H1 (cell line): Measurements from ENCODE around the gene RELL1. TPM values are rescaled to one million over a fixed set of nuclear protein-coding genes. Genes with fewer than 3 reads are reported as not detected.

Experiments used
- CTCF ChIA-PET: fragments of 300-600 bp; sonication (Branson Sonifier 250); formaldehyde crosslinking; loops from one replicate; lab custom pipeline; 2021; ENCODE audit not compliant: partially characterized antibody; lab: Charles Lee
- POLR2A ChIA-PET: fragments of 300-600 bp; sonication (Branson Sonifier 250); formaldehyde crosslinking; loops from one replicate; lab custom pipeline; 2021; ENCODE audit warnings: inconsistent platforms; ENCODE audit not compliant: partially characterized antibody; lab: Charles Lee
- DNase-seq, 2 experiments: peaks; one replicate each; pipeline versions ENCODE4 v3.0.0 to v3.0.0-alpha.2; 2010 to 2022; ENCODE audit warnings: low spot score in 2 of 2, low read depth in 1 of 2, mixed read lengths in 1 of 2
- FAIRE-seq: peaks from 2 replicates; lab custom pipeline; 2011; peaks lifted over from hg19 to GRCh38; lab: Jason Lieb, UNC
- H2AFZ ChIP-seq: 2 replicates; pipeline ENCODE4 v1.8.1; 2012; ENCODE audit warnings: low read length, inconsistent platforms
- H2AK5ac ChIP-seq: 2 replicates; pipeline ENCODE4 v1.6.1; 2013; ENCODE audit warnings: low read depth, low read length
- H2BK120ac ChIP-seq: replicated peaks from 2 replicates; pipeline ENCODE3; 2013; ENCODE audit warnings: low read depth, low read length, inconsistent platforms
- H2BK12ac ChIP-seq: 2 replicates; pipeline ENCODE4 v1.6.1; 2013; ENCODE audit warnings: low read depth, low read length
- H2BK15ac ChIP-seq: 2 replicates; pipeline ENCODE4 v1.6.1; 2013; ENCODE audit warnings: low read length
- H2BK20ac ChIP-seq: 2 replicates; pipeline ENCODE4 v1.6.1; 2013; ENCODE audit warnings: low read length
- H2BK5ac ChIP-seq: 2 replicates; pipeline ENCODE4 v1.6.1; 2013; ENCODE audit warnings: low read depth, low read length
- H3K14ac ChIP-seq: 2 replicates; pipeline ENCODE4 v1.6.1; 2013; ENCODE audit warnings: inconsistent platforms; ENCODE audit not compliant: insufficient read length
- H3K18ac ChIP-seq: 2 replicates; pipeline ENCODE4 v1.6.1; 2013; ENCODE audit warnings: low read length; ENCODE audit errors: extremely low read depth
- H3K23ac ChIP-seq: 2 replicates; pipeline ENCODE4 v1.6.1; 2013; ENCODE audit warnings: inconsistent platforms; ENCODE audit not compliant: insufficient read length
- H3K23me2 ChIP-seq: 2 replicates; pipeline ENCODE4 v1.6.1; 2013; ENCODE audit warnings: low read depth, low read length
- H3K27ac ChIP-seq: 2 replicates; pipeline ENCODE4 v1.6.1; 2011; ENCODE audit warnings: low read depth, low read length, inconsistent platforms
- H3K27me3 ChIP-seq, 4 experiments: replicated peaks in 1 of 4; 1 replicate in 1 of 4; 2 replicates in 3 of 4; pipeline versions ENCODE4 v1.6.1 to v1.8.1; 2011 to 2013; ENCODE audit warnings: low read length in 3 of 4, mild to moderate bottlenecking in 3 of 4, inconsistent platforms in 2 of 4, mixed read lengths in 2 of 4, moderate library complexity in 1 of 4; ENCODE audit not compliant: control insufficient read depth in 3 of 4, insufficient read depth in 3 of 4; ENCODE audit errors: extremely low read depth in 1 of 4
- H3K36me3 ChIP-seq, 4 experiments: 2 replicates each; pipeline versions ENCODE4 v1.6.1 to v1.8.1; 2011 to 2013; ENCODE audit warnings: mild to moderate bottlenecking in 4 of 4, low read length in 3 of 4, moderate library complexity in 2 of 4, control low read depth in 1 of 4, inconsistent platforms in 1 of 4; ENCODE audit not compliant: insufficient read depth in 4 of 4, control insufficient read depth in 2 of 4
- H3K4ac ChIP-seq: replicated peaks from 2 replicates; pipeline ENCODE3; 2013; ENCODE audit warnings: low read length, low read depth, mixed read lengths, inconsistent platforms; ENCODE audit not compliant: insufficient read length
- H3K4me1 ChIP-seq, 4 experiments: replicated peaks in 1 of 4; 1 replicate in 1 of 4; 2 replicates in 3 of 4; pipeline versions ENCODE4 v1.6.1 to v1.8.1; 2011 to 2013; ENCODE audit warnings: low read length in 3 of 4, inconsistent platforms in 2 of 4, mixed read lengths in 1 of 4; ENCODE audit not compliant: insufficient read depth in 4 of 4, control insufficient read depth in 3 of 4
- H3K4me2 ChIP-seq, 2 experiments: 2 replicates each; pipeline versions ENCODE4 v1.6.1 to v1.8.1; 2011 to 2013; ENCODE audit warnings: low read depth in 2 of 2, low read length in 2 of 2, control low read depth in 1 of 2, inconsistent platforms in 1 of 2, mild to moderate bottlenecking in 1 of 2; ENCODE audit not compliant: insufficient read depth in 1 of 2
- H3K4me3 ChIP-seq, 4 experiments: fragments of 200-600, 300-600 bp in 1 of 4; sonication (generic), shearing (Covaris generic), sonication (Bioruptor Twin) in 1 of 4; 2 replicates each; pipeline versions ENCODE4 v1.5.1 to v1.8.1; 2011 to 2016; ENCODE audit warnings: low read length in 4 of 4, low read depth in 3 of 4, control low read depth in 2 of 4, inconsistent platforms in 2 of 4, mild to moderate bottlenecking in 2 of 4, mixed read lengths in 1 of 4, moderate library complexity in 1 of 4; ENCODE audit not compliant: insufficient read depth in 2 of 4; ENCODE audit errors: extremely low read depth in 1 of 4
- H3K56ac ChIP-seq: replicated peaks from 2 replicates; pipeline ENCODE3; 2013; ENCODE audit warnings: low read depth, mild to moderate bottlenecking, mixed read lengths, low read length, inconsistent platforms; ENCODE audit not compliant: insufficient read length
- H3K79me1 ChIP-seq: 2 replicates; pipeline ENCODE4 v1.6.1; 2013; ENCODE audit warnings: low read depth, low read length, control low read depth
- H3K79me2 ChIP-seq, 2 experiments: 2 replicates each; pipeline versions ENCODE4 v1.6.1 to v1.8.1; 2012 to 2013; ENCODE audit warnings: low read length in 2 of 2, mild to moderate bottlenecking in 2 of 2, inconsistent platforms in 1 of 2; ENCODE audit not compliant: insufficient read depth in 2 of 2, control insufficient read depth in 1 of 2
- H3K9ac ChIP-seq, 4 experiments: replicated peaks in 1 of 4; 1 replicate in 1 of 4; 2 replicates in 3 of 4; pipeline versions ENCODE4 v1.6.1 to v1.8.1; 2011 to 2013; ENCODE audit warnings: low read depth in 3 of 4, low read length in 3 of 4, control low read depth in 2 of 4, mild to moderate bottlenecking in 2 of 4, moderate library complexity in 2 of 4, inconsistent platforms in 1 of 4; ENCODE audit errors: extremely low read depth in 1 of 4
- H3K9me3 ChIP-seq, 2 experiments: 2 replicates each; pipeline versions ENCODE4 v1.6.1 to v1.8.1; 2012 to 2013; ENCODE audit warnings: mild to moderate bottlenecking in 2 of 2, moderate library complexity in 2 of 2, control low read depth in 1 of 2, inconsistent platforms in 1 of 2, low read depth in 1 of 2, low read length in 1 of 2, mixed read lengths in 1 of 2; ENCODE audit not compliant: insufficient read depth in 2 of 2
- H4K20me1 ChIP-seq, 2 experiments: replicated peaks in 1 of 2; 2 replicates each; pipeline versions ENCODE3 to v1.8.1; 2011 to 2013; ENCODE audit warnings: inconsistent platforms in 2 of 2, low read length in 2 of 2, mild to moderate bottlenecking in 1 of 2; ENCODE audit not compliant: insufficient read depth in 2 of 2, control insufficient read depth in 1 of 2
- H4K5ac ChIP-seq: 2 replicates; pipeline ENCODE4 v1.6.1; 2013; ENCODE audit warnings: low read length, low read depth, mixed read lengths, inconsistent platforms; ENCODE audit not compliant: insufficient read length
- H4K8ac ChIP-seq: 2 replicates; pipeline ENCODE4 v1.8.0; 2013; ENCODE audit warnings: mild to moderate bottlenecking, moderate library complexity, low read length, inconsistent platforms; ENCODE audit not compliant: insufficient read depth; ENCODE audit errors: extremely low read depth
- H4K91ac ChIP-seq: replicated peaks from 2 replicates; pipeline ENCODE3; 2013; ENCODE audit warnings: low read length, mixed read lengths, inconsistent platforms; ENCODE audit not compliant: insufficient read length
- BRCA1 ChIP-seq: IDR thresholded peaks from 2 replicates; pipeline ENCODE4 v1.6.1; 2012; ENCODE audit warnings: low read depth, low read length, improper control_type of control experiment
- CBX5 ChIP-seq: fragments of 300-800, 300-1000 bp; sonication (generic); IDR thresholded peaks from 2 replicates; pipeline ENCODE4 v1.7.1; 2016; ENCODE audit warnings: antibody characterized with exemption, low read length, low read depth
- JUN ChIP-seq: IDR thresholded peaks from 2 replicates; pipeline ENCODE4 v1.6.1; 2011; ENCODE audit warnings: low read depth, mild to moderate bottlenecking, improper control_type of control experiment, low read length
- KDM1A ChIP-seq: fragments of 200-600, 300-600 bp; sonication (generic); IDR thresholded peaks from 2 replicates; pipeline ENCODE4 v1.7.1; 2016; ENCODE audit warnings: mild to moderate bottlenecking, low read length, borderline replicate concordance
- POLR2A ChIP-seq, 2 experiments: IDR thresholded peaks; 1 replicate in 1 of 2; 2 replicates in 1 of 2; pipeline ENCODE4 v1.6.1; 2011; ENCODE audit warnings: low read depth in 2 of 2, low read length in 2 of 2, mild to moderate bottlenecking in 2 of 2; ENCODE audit errors: control extremely low read depth in 1 of 2
- SP2 ChIP-seq: IDR thresholded peaks from 2 replicates; pipeline ENCODE4 v1.6.1; 2012; ENCODE audit warnings: mild to moderate bottlenecking, low read length, inconsistent platforms
- WGBS, 2 experiments: shearing (Covaris generic) in 1 of 2; methylation state at CpG; one replicate each; pipeline versions ENCODE4 v1.1.6 to v1.1.7; 2013 to 2015; ENCODE audit warnings: low lambda C conversion rate in 2 of 2, mixed read lengths in 2 of 2, inconsistent platforms in 1 of 2, low coverage in 1 of 2, missing lambda C conversion rate in 1 of 2; ENCODE audit not compliant: insufficient replicate concordance in 2 of 2, insufficient coverage in 1 of 2, insufficient read length in 1 of 2; ENCODE audit errors: extremely low coverage in 1 of 2, missing lambda C conversion rate in 1 of 2; 5-methylcytosine and 5-hydroxymethylcytosine counted together
- polyA plus RNA-seq, 7 experiments: library from polyadenylated mRNA; depleted of rRNA in 3 of 7; stranded (reverse) in 5 of 7; unstranded in 2 of 7; fragments of >200 nt in 5 of 7; fragments of 200-250 nt in 2 of 7; gene quantifications; 1 replicate in 5 of 7; 2 replicates in 1 of 7; 4 replicates in 1 of 7; pipeline versions ENCODE4 v1.2.1 to v1.2.3, GENCODE V29; 2011 to 2013; ENCODE audit warnings: missing spikeins in 2 of 7, mixed read lengths in 2 of 7
- total RNA-seq: library from RNA; stranded (reverse); fragmentation: NEBNext Ultra II Directional; extraction: Animal tissue kit (Norgen Biotek cat#: 25700); gene quantifications from 2 replicates; pipeline ENCODE4 v1.2.1, GENCODE V29; 2021

RELL1 gene
- total and polyA plus RNA-seq, 2 of the 8 experiments (the other 6 are each of a cell fraction or from before 2014, with no cell fraction given): 2.1 to 14.1 TPM

GRCh38 chr4:37623940-37624339 is 62.2 kb downstream of the RELL1 start:
- H3K4me2 ChIP-seq: no peak overlapping the region
- 78% methylated on average over 8 of the region's 8 CpGs; no CpG with 5 or more reads in 1 of the 2 experiments for WGBS, 2 experiments
- H4K8ac ChIP-seq: no peak overlapping the region
- H2BK15ac ChIP-seq: no peak overlapping the region
- no peak overlapping the region for H3K4ac ChIP-seq
- H2BK12ac ChIP-seq: no peak overlapping the region
- H2BK5ac ChIP-seq: no peak overlapping the region
- H3K18ac ChIP-seq: no peak overlapping the region
- no peak for FAIRE-seq
- no peak overlapping the region for H3K9ac ChIP-seq
- no peaks in the 10 kb centered on the region for H3K36me3 ChIP-seq
- no peak overlapping the region for H2AFZ ChIP-seq
- no peak for TF ChIP-seq SP2
- no peak for TF ChIP-seq BRCA1
- no peak for TF ChIP-seq CBX5
- no peak for TF ChIP-seq KDM1A
- TF ChIP-seq POLR2A (IDR thresholded peaks at IDR 0.05; ENCODE audit: control extremely low read depth in 1 of 2, low read depth in 2 of 2, low read length in 2 of 2): no peak
- TF ChIP-seq JUN: no peak
- TF ChIP-seq, all 59 proteins: peak for 0
- CTCF ChIA-PET: interaction anchor here (1.1 to 4.9 kb wide), 3 partner anchors 20 to 27 kb away, joined by 3 to 26 read pairs (median 3); no protein-coding TSS in a partner anchor
- no peaks in the 10 kb centered on the region; a peak in 1 of 7 replicates for H3K4me1 ChIP-seq
- no peaks in the 10 kb centered on the region for H3K79me2 ChIP-seq
- DNase-seq: no peak
- no peak overlapping the region for H3K27ac ChIP-seq
- no peak overlapping the region for H2BK120ac ChIP-seq
- POLR2A ChIA-PET: interaction anchor here (1.3 kb wide), 1 partner anchor 11 kb away, joined by 3 read pairs; no protein-coding TSS in a partner anchor
- no peak overlapping the region for H3K4me3 ChIP-seq
- H3K9me3 ChIP-seq: no peaks in the 10 kb centered on the region
- H3K23me2 ChIP-seq: no peaks in the 10 kb centered on the region
- no peaks in the 10 kb centered on the region for H3K27me3 ChIP-seq
- no peak overlapping the region for H3K23ac ChIP-seq
- no peak overlapping the region for H2AK5ac ChIP-seq
- H4K20me1 ChIP-seq: no peaks in the 10 kb centered on the region
- H4K5ac ChIP-seq: no peak overlapping the region
- no peak overlapping the region for H3K56ac ChIP-seq
- no peak overlapping the region for H2BK20ac ChIP-seq
- no peak overlapping the region for H4K91ac ChIP-seq
- no peaks in the 10 kb centered on the region for H3K79me1 ChIP-seq
- H3K14ac ChIP-seq: no peak overlapping the region
